H54 (cell line): ENCODE data around the gene ZNF346.
A peak's percentile ranks its signal among the peaks of the same experiment; 100 is the strongest.
"Not testable (repeated sequence)": the region's sequence is repeated elsewhere in the genome, so short reads cannot be mapped to it uniquely, and the experiment has no call there.

Source experiments
- DNase-seq: peaks from one replicate; pipeline ENCODE4 v3.0.0; 2011; ENCODE audit warnings: low spot score, mixed read lengths; ENCODE audit not compliant: insufficient read length
- FAIRE-seq: peaks from 3 replicates; lab custom pipeline; 2011; peaks lifted over from hg19 to GRCh38; lab: Jason Lieb, UNC
- POLR2A ChIP-seq: IDR thresholded peaks from 2 replicates; pipeline ENCODE4 v1.6.1; 2011; ENCODE audit warnings: low read depth, mild to moderate bottlenecking, low read length

Gene ZNF346

DNA sequence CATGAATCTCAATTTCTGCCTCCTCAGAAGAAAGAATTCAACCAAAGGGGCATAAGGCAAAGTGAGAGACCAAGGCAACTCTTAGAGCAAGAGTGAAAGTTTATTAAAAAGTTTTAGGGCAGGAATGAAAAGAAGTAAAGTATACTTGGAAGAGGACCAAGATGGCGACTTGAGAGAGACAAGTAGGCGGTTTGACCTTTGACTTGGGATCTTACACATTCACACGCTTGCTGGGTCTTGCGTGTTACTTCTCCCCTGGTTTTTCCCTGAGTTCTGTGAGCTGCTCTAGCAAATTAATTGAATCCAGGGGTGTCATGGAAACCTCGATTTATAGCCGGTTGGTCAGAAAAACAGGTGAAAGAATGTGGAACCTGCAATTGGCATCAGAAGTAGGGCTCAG lies 7.0 kb downstream of the ZNF346 start:
- FAIRE-seq (no peak), DNase-seq (no peak)
- TF ChIP-seq POLR2A: no peak

DNA sequence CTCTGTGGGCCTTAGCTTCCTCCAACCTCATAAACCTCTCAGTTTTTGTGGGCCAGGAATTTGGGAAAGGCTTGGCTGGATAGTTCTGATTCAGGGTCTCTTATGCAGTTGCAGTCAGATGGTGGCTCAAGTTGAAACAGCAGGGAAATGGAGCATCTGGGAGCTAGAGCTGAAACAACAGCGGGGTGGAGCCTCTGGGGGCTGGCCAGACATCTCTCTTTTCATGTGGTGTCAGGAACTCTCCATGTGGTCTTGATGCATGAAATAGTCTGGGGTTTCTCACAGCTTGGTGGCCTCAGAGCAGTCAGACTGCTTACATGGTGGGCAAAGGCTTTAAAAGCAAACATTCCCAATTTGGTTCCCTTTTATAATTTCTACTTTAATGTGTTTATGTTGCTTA lies 13.5 kb downstream of the ZNF346 start:
- FAIRE-seq: no peak
- no peak for TF ChIP-seq POLR2A
- DNase-seq: no peak

DNA sequence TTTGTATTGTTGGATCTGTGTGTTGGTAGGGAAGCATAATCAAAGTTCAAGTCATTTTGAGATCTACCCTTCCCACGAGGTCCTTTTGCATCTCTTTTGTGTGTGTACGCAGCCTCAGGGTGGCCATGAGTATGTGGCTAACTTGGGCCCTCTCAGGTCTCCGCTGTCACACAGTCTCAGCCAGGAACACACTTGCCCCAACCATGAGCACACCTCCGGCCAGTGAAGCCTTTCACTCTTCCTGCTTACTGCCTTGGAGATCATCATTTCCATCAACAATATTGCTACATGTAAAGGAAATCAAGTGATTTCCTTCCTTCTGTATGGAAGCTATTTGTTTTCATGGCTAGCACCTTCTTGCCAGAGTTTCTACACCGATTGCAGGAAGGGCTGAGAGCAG lies 13.9 kb downstream of the ZNF346 start:
- DNase-seq (no peak), FAIRE-seq (no peak)
- no peak for TF ChIP-seq POLR2A

DNA sequence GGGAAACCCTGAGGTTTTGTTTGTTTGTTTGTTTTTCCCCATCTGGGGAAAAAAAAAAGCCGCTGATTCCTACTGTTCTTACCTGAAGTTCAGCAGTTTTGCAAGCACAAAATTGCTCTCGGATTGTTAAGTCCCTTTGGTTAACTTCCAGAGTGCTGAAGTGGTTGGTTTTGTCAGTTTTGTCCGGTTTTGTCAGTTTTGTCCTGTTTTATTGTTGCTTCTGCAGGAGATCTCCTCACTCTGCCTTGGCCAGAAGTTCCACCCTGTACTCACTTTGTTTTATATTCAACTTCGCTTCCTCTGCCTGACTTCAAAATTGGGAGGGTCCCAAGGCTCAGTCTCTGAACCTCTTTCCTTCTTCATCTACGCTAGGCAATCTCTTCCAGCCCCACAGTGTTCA lies 14.4 kb downstream of the ZNF346 start:
- FAIRE-seq: no peak

DNA sequence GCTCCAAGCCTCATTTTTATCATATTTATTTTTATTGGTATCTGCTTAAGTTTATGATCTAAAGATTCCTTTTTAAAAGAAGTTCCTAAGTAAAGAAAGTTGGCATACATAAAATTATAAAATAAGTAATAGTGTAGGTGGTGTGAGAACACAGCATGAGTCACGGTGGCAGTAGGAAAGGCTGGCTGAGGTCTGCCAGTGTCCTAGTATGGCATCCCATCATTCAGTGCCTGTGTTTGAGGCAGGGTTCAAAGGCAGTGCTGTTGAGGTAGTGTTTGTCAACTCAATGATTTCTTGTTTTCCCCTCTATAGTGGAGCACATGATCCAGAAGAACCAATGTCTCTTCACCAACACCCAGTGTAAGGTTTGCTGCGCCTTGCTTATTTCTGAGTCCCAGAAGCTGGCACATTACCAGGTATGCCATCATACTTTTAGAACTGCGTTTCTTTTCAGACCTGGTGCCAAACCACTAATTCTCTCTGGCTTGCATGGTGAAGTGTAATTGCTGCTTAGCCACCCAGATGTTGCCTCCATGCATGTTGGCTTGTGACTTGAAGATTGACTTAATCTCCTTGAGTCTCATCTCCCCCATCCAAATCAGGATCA lies 18.4 kb downstream of the ZNF346 start:
- no peak for TF ChIP-seq POLR2A
- peak; percentile 26 for DNase-seq
- no peak for FAIRE-seq

More for the DNA sequence above, 14.4 kb downstream of the ZNF346 start:
- DNase-seq: no peak
- no peak for TF ChIP-seq POLR2A

DNA sequence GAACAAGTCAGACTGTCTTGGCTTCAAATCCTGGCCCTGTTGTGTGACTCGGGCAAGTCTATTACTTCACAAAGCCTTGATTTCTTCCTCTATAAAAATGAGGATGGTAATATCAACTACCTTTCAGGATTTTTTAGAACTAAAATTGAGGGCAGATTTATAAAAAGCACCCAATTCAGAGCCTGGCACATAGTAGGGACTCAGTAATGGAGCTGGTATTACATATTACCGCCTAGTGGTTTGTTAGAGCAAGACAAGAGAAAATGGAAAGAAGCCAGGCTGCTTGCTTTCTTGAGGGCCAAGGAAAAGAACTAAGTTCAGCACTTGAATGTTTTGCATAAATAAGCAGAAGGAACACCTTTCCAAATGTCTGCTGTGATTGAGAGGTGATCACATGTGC lies 19.4 kb downstream of the ZNF346 start:
- DNase-seq (no peak), FAIRE-seq (no peak)
- no peak for TF ChIP-seq POLR2A

DNA sequence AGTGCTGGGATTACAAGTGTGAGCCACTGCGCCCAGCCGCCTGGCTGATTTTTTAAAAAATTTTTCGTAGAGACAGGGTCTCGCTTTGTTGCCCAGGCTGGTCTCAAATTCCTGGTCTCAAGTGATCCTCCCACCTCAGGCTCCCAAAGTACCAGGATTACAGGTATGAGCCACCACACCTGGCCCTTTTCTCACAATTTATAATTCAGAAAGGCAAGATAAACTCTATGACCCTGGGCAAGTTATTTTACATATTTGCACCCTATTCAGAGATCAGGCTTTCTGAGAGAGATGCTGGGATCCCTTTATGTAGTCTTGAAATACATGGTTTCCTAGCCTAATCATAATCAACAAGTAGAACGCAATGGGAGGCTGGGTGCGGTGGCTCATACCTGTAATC lies 20.6 kb downstream of the ZNF346 start:
- no peak for DNase-seq
- TF ChIP-seq POLR2A: no peak
- no peak for FAIRE-seq

DNA sequence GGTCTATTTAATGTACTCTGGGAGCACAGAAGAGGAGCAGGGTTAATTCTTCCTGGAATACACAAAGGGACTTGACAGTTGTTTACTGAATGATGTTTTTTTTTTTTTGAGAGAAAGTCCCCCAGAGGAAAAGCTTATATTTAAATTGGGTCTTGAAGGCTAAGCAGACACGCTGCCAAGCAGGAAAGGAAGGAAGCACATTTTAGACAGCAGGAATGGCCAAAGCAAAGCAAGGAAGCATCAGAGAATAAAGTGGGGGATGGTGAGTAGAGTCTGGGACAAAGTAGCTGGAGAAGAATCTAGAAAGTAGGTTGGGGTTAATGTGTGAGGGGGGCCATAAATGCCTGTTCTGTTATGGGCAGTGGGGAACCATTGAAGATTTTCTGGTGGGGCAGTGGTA lies 21.5 kb downstream of the ZNF346 start:
- DNase-seq: no peak
- TF ChIP-seq POLR2A: no peak
- no peak for FAIRE-seq

DNA sequence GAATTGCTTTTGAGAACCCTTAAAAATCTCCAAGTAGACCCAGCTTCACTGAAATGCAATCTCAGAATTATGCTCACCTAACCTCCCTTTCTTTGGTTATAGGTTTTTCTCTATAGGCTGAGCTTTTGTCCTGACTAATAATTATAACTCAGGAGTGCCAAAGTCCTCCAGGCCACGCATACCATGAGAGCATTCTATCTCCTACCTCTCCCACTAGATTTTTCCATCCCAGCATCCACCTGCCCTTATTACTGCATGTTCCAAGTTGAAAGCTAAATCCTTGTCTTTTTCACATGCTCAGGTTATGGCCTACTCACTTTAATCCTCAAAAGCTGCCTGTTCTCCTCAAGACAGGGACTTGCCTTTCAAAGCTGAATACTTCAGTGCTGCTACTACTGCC lies 22.1 kb downstream of the ZNF346 start:
- DNase-seq (no peak), FAIRE-seq (no peak)
- no peak for TF ChIP-seq POLR2A

DNA sequence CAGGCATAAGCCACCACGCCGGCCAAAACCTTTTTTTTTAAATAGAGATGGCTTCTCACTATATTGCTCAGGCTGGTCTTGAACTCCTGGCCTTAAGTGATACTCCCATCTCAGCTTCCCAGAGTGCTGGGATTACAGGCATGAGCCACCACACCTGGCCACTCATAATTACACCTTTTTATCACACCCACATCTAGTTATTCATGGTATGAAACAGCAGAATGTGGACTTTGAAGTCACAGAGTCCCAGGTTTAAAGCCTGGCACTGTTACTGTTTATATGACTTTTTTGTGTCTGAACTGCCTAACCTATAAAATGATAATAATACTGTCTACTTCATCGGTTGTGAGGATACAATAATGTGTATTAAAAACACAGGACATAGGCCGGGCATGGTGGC lies 23.1 kb downstream of the ZNF346 start:
- FAIRE-seq: no peak
- TF ChIP-seq POLR2A: no peak
- no peak for DNase-seq

DNA sequence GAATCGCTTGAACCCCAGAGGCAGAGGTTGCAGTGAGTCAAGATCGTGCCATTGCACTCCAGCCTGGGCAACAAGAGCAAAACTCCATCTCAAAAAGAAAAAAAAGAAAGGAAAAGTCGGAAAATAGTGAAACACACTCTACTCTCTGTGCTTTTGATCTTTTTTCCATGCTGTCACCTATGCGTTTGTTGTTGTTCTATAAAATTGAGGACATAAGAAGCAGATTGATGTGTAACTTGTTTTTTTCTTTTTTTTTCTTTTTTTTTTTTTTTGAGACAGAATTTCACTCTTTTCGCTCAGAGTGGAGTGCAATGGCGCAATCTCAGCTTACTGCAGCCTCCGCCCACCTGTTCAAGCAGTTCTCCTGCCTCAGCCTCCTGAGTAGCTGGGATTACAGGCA lies 26.0 kb downstream of the ZNF346 start:
- not testable (repeated sequence) for DNase-seq, FAIRE-seq

DNA sequence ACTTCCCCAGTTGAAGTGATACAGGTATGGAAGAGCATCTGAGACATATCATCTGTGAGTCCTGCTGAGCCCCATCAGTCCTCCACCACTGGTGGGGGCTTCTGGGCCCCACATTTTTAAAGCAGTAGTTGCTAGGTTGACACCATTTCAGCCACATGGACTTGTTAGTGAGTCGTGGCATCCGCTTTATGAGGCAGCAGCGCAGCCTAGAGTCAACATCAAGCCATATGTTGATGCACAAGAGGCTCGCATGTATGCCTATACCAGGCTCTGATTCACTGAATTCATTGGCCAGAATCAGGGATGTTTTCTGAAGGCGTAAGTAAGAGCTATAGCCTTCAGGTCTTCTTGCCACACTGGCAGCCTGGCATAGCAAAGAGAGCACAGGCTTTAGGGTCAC lies 26.8 kb downstream of the ZNF346 start:
- no peak for FAIRE-seq
- TF ChIP-seq POLR2A: no peak
- DNase-seq: no peak

DNA sequence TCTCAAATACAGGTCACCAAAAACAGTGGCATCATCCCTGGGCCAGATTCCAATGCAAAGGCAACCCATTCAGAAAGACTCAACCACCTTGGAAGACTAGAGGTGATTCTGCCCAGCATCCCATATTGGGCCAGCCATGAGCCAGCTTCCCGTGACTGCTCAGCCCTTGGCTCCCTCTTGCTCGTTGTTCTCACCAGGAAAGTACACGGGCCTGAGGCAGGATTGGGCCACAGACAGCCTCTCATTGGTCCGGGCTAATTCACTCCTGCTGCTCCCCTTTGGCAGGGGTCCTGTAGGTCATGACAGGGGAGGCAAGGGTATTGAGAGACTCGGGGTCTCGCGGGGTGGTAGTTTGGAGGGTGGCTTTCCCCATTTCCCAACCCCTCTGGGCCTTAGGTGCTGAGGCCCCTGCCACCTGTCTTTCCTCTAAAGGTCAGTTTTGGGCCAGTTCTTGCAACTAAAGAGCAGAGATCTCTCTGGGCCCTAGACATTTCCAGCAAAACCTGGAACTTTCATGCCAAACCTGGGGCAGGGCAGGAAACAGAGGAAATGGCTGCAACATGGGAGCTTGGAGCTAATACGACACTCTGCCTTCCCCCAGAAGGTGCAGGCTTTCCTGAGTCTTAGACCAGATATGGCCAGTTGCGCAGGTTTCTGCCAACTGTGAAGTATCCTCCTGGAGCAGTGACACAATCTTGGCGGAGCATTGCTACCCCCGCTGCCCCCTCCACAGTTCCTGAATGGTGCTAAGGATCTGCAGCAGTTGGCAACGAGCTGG lies 42.2 kb downstream of the ZNF346 start:
- DNase-seq: no peak
- FAIRE-seq: no peak
- TF ChIP-seq POLR2A: no peak

DNA sequence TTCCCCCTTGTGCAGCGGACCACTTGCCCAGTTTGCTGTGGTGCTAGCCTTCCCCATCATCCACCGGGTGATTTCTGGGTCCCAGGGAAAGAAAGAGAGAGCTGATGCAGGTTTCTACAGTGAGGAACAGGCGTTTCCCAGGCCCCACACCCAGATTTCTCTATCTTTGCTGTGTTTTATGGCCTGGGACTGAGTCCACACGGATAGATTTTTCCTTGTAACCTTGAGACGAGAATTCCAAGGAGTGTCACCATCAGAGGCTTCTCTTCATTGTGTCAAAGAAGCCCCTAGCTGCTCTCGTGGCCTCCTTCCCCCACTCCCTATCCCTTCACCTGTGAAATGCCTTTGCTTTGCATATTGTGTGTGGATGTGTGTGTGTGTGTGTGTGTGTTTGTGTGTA lies 43.0 kb downstream of the ZNF346 start:
- no peak for FAIRE-seq
- TF ChIP-seq POLR2A: no peak
- DNase-seq: no peak

DNA sequence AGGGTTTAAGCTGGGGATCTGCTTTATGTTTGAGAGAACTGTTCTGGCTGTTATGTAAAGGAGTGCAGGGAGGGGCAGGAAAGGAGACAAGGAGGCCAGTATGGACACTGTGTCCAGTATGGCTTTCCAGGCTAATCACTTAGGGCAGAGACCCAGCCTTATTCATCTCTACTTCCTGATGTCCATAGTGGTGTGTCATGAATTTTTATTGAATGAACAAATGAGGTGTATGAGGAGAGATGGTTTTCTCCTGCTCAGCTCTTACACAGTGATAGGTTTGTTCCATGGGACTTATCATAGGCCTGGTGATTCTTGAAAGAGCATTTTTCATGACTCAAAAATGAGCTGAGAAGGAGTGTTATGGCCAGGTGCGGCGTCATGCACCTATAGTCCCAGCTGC lies 43.7 kb downstream of the ZNF346 start:
- DNase-seq: no peak
- no peak for FAIRE-seq
- no peak for TF ChIP-seq POLR2A
